Dermis blood vessel endothelial cell (primary cell): Measurements from ENCODE around the gene WTIP. TPM values are rescaled to one million over a fixed set of nuclear protein-coding genes. Genes with fewer than 3 reads are reported as not detected.
"Not testable (repeated sequence)": the region's sequence is repeated elsewhere in the genome, so short reads cannot be mapped to it uniquely, and the experiment has no call there.

Source experiments
- DNase-seq: peaks from one replicate; pipeline ENCODE4 v3.0.0; 2010
- total RNA-seq: library from RNA; depleted of rRNA; stranded (reverse); fragments of >200 nt; gene quantifications from 2 replicates; pipeline ENCODE4 v1.2.3, GENCODE V29; 2014

Gene WTIP
- total RNA-seq, 1 donor from 2014 or later, result 52.1 TPM

GRCh38 chr19:34504273-34504808 is 22.8 kb downstream of the WTIP start:
- no peak for DNase-seq

GRCh38 chr19:34504809-34505291 is 23.3 kb downstream of the WTIP start:
- no peak for DNase-seq

GRCh38 chr19:34505321-34506025 is 23.9 kb downstream of the WTIP start:
- no peak for DNase-seq

GRCh38 chr19:34506026-34506370 is 24.4 kb downstream of the WTIP start:
- no peak for DNase-seq

- no peak for DNase-seq
Observed at GRCh38 chr19:34507414-34508067, 26.0 kb downstream of the WTIP start.

- no peak for DNase-seq
Observed at GRCh38 chr19:34508540-34508939, 27.0 kb downstream of the WTIP start.

GRCh38 chr19:34510904-34511303 is 29.3 kb downstream of the WTIP start:
- not testable (repeated sequence) for DNase-seq

GRCh38 chr19:34512254-34512822 is 30.8 kb downstream of the WTIP start:
- DNase-seq, result no peak

- no peak for DNase-seq
Observed at GRCh38 chr19:34513767-34514166, 32.2 kb downstream of the WTIP start.

- DNase-seq, result no peak
Observed at GRCh38 chr19:34519602-34520001, 38.0 kb downstream of the WTIP start.

- no peak for DNase-seq
Observed at GRCh38 chr19:34523408-34523807, 41.9 kb downstream of the WTIP start.

- no peak for DNase-seq
Observed at GRCh38 chr19:34525001-34525400, 43.4 kb downstream of the WTIP start.

GRCh38 chr19:34534206-34534605 is 52.6 kb downstream of the WTIP start:
- no peak for DNase-seq

- DNase-seq, result peak; percentile 28
Observed at GRCh38 chr19:34539396-34539795, 57.8 kb downstream of the WTIP start.

- DNase-seq, result no peak
Observed at GRCh38 chr19:34540811-34541557, 59.4 kb downstream of the WTIP start.

- DNase-seq, result no peak
Observed at GRCh38 chr19:34549833-34550232, 68.3 kb downstream of the WTIP start.

GRCh38 chr19:34555447-34555846 is 73.9 kb downstream of the WTIP start:
- peak; percentile 41 for DNase-seq

- DNase-seq, result peak; percentile 45
Observed at GRCh38 chr19:34556488-34556887, 74.9 kb downstream of the WTIP start.

GRCh38 chr19:34559045-34559444 is 77.5 kb downstream of the WTIP start:
- no peak for DNase-seq

- DNase-seq, result no peak
Observed at GRCh38 chr19:34560229-34560628, 78.7 kb downstream of the WTIP start.
